ENCODE results near the gene TMEM150C. TPM values are rescaled to one million over a fixed set of nuclear protein-coding genes. Genes with fewer than 3 reads are reported as not detected.

TMEM150C gene
- total RNA-seq, 1 donor = 3.3 TPM

DNA sequence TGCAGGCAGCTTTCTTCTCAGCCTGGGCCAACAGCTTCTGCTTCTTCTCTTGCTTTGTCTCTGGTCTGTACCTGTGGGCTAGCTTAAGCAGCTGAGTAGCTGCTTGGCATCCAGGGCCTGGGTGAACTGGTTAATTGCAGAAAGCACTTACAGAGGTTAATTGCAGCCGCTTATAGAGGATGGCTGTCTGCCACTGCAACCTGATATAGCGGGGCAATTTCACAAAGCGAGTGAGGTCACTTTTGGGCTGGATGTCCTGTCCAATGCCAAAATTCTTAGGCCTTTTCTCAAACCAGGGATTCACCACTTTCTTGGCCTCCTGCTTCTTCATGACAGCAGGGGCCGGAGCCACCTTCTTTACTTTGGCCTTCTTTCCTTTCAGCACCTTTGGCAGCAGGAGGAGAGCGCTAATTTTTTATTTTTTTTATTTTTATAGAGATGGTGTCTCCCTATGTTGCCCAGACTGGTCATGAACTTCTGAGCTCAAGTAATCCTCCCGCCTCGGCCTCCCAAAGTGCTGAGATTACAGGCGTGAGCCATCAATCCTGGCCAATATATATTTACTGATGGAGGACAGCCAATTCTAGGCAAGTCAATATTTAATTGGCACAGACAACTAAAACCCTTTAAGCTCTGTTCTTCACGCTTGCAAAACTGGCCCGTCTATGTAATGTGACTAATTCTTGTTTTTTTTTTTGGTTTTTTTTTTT is 70.4 kb downstream of the TMEM150C start:
- no peaks in the 10 kb centered on the region for H4K20me1 ChIP-seq (ENCODE audit: insufficient read depth, low read length)
- H3K36me3 ChIP-seq (ENCODE audit: insufficient read depth, low read length) = no peaks in the 10 kb centered on the region
- no peaks in the 10 kb centered on the region for H3K9me3 ChIP-seq (ENCODE audit: low read depth, low read length)
- no peak overlapping the region for H2AFZ ChIP-seq (ENCODE audit: low read length)
- H3K27me3 ChIP-seq (ENCODE audit: insufficient read depth, low read length) = no peaks in the 10 kb centered on the region
- H3K4me2 ChIP-seq (ENCODE audit: insufficient read depth, low read length) = no peak overlapping the region
- H3K4me3 ChIP-seq (ENCODE audit: insufficient read depth, low read length) = no peak overlapping the region
- no peak for DNase-seq (ENCODE audit: insufficient read length, low spot score, missing footprints)
- no peak overlapping the region for H3K27ac ChIP-seq (ENCODE audit: low read depth, low read length)
- TF ChIP-seq, protein P1, sequence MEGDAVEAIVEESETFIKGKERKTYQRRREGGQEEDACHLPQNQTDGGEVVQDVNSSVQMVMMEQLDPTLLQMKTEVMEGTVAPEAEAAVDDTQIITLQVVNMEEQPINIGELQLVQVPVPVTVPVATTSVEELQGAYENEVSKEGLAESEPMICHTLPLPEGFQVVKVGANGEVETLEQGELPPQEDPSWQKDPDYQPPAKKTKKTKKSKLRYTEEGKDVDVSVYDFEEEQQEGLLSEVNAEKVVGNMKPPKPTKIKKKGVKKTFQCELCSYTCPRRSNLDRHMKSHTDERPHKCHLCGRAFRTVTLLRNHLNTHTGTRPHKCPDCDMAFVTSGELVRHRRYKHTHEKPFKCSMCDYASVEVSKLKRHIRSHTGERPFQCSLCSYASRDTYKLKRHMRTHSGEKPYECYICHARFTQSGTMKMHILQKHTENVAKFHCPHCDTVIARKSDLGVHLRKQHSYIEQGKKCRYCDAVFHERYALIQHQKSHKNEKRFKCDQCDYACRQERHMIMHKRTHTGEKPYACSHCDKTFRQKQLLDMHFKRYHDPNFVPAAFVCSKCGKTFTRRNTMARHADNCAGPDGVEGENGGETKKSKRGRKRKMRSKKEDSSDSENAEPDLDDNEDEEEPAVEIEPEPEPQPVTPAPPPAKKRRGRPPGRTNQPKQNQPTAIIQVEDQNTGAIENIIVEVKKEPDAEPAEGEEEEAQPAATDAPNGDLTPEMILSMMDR (IDR thresholded peaks at IDR 0.05; ENCODE audit: extremely low read depth, low read depth, low read length) = no peak
- peaks cover 7% of the 10 kb centered on the region for H3K4me1 ChIP-seq (ENCODE audit: insufficient read depth, low read length)
- no peaks in the 10 kb centered on the region for H3K79me2 ChIP-seq (ENCODE audit: insufficient read depth, low read length)

GRCh38 chr4:82489987-82490386 is 71.8 kb downstream of the TMEM150C start:
- Histone ChIP-seq H3K27ac (ENCODE audit: low read depth, low read length) (no peak overlapping the region), H2AFZ (ENCODE audit: low read length) (no peak overlapping the region), H4K20me1 (ENCODE audit: insufficient read depth, low read length) (no peaks in the 10 kb centered on the region), H3K4me1 (ENCODE audit: insufficient read depth, low read length) (peaks cover 7% of the 10 kb centered on the region), H3K4me3 (ENCODE audit: insufficient read depth, low read length) (no peak overlapping the region), H3K4me2 (ENCODE audit: insufficient read depth, low read length) (no peak overlapping the region), H3K36me3 (ENCODE audit: insufficient read depth, low read length) (no peaks in the 10 kb centered on the region), H3K27me3 (ENCODE audit: insufficient read depth, low read length) (no peaks in the 10 kb centered on the region), H3K9me3 (ENCODE audit: low read depth, low read length) (no peaks in the 10 kb centered on the region), H3K79me2 (ENCODE audit: insufficient read depth, low read length) (no peaks in the 10 kb centered on the region)
- DNase-seq (ENCODE audit: insufficient read length, low spot score, missing footprints) = no peak
- TF ChIP-seq, protein P1 (IDR thresholded peaks at IDR 0.05; ENCODE audit: extremely low read depth, low read depth, low read length) = no peak

GRCh38 chr4:82489076-82489475 is 72.7 kb downstream of the TMEM150C start:
- H4K20me1 ChIP-seq (ENCODE audit: insufficient read depth, low read length) = no peaks in the 10 kb centered on the region
- H3K79me2 ChIP-seq (ENCODE audit: insufficient read depth, low read length) = no peaks in the 10 kb centered on the region
- no peaks in the 10 kb centered on the region for H3K27me3 ChIP-seq (ENCODE audit: insufficient read depth, low read length)
- peaks cover 6% of the 10 kb centered on the region for H3K4me1 ChIP-seq (ENCODE audit: insufficient read depth, low read length)
- H3K36me3 ChIP-seq (ENCODE audit: insufficient read depth, low read length) = no peaks in the 10 kb centered on the region
- no peak overlapping the region for H2AFZ ChIP-seq (ENCODE audit: low read length)
- no peak overlapping the region for H3K4me3 ChIP-seq (ENCODE audit: insufficient read depth, low read length)
- no peak for DNase-seq (ENCODE audit: insufficient read length, low spot score, missing footprints)
- H3K9me3 ChIP-seq (ENCODE audit: low read depth, low read length) = no peaks in the 10 kb centered on the region
- TF ChIP-seq, protein P1 (IDR thresholded peaks at IDR 0.05; ENCODE audit: extremely low read depth, low read depth, low read length) = no peak
- no peak overlapping the region for H3K4me2 ChIP-seq (ENCODE audit: insufficient read depth, low read length)
- no peak overlapping the region for H3K27ac ChIP-seq (ENCODE audit: low read depth, low read length)

GRCh38 chr4:82484996-82485783 is 76.6 kb downstream of the TMEM150C start:
- no peaks in the 10 kb centered on the region for H3K79me2 ChIP-seq (ENCODE audit: insufficient read depth, low read length)
- DNase-seq (ENCODE audit: insufficient read length, low spot score, missing footprints) = no peak
- no peak overlapping the region for H3K4me3 ChIP-seq (ENCODE audit: insufficient read depth, low read length)
- H3K27ac ChIP-seq (ENCODE audit: low read depth, low read length) = no peak overlapping the region
- H3K27me3 ChIP-seq (ENCODE audit: insufficient read depth, low read length) = no peaks in the 10 kb centered on the region
- no peaks in the 10 kb centered on the region for H3K4me1 ChIP-seq (ENCODE audit: insufficient read depth, low read length)
- no peak overlapping the region for H3K4me2 ChIP-seq (ENCODE audit: insufficient read depth, low read length)
- H2AFZ ChIP-seq (ENCODE audit: low read length) = no peak overlapping the region
- H4K20me1 ChIP-seq (ENCODE audit: insufficient read depth, low read length) = no peaks in the 10 kb centered on the region
- TF ChIP-seq, protein P1 (IDR thresholded peaks at IDR 0.05; ENCODE audit: extremely low read depth, low read depth, low read length) = no peak
- H3K9me3 ChIP-seq (ENCODE audit: low read depth, low read length) = no peaks in the 10 kb centered on the region
- no peaks in the 10 kb centered on the region for H3K36me3 ChIP-seq (ENCODE audit: insufficient read depth, low read length)

Measured in osteoblast (primary cell).